GM23338 (cell line): Measurements from ENCODE around the gene ULK4. TPM values are rescaled to one million over a fixed set of nuclear protein-coding genes. Genes with fewer than 3 reads are reported as not detected.
A peak's percentile ranks its signal among the peaks of the same experiment; 100 is the strongest.

Experiments
- ATAC-seq: fragments of 200-7000 bp; cut with Tn5 transposase; 3 replicates; pipeline ENCODE4 v1.9.1; 2020
- DNase-seq: peaks from one replicate; pipeline ENCODE4 v3.0.0-alpha.2; 2015; ENCODE audit warnings: low spot score
- H2AFZ ChIP-seq: fragments of 200-600 bp; sonication (generic); 2 replicates; pipeline ENCODE4 v1.8.0; 2016; ENCODE audit warnings: antibody characterized with exemption, mild to moderate bottlenecking, moderate library complexity
- H3F3A ChIP-seq: fragments of 200-600 bp; sonication (generic); replicated peaks from 2 replicates; pipeline ENCODE4 v1.8.0; 2017; ENCODE audit warnings: antibody characterized with exemption, mixed run types, low read depth
- H3K27ac ChIP-seq: fragments of 200-600 bp; sonication (generic); 2 replicates; pipeline ENCODE4 v1.6.1; 2016; ENCODE audit warnings: low read depth
- H3K27me3 ChIP-seq: fragments of 200-600 bp; sonication (generic); 2 replicates; pipeline ENCODE4 v1.8.0; 2016; ENCODE audit warnings: mild to moderate bottlenecking, mixed run types, moderate library complexity; ENCODE audit not compliant: insufficient read depth
- H3K36me3 ChIP-seq: fragments of 200-600 bp; sonication (generic); 2 replicates; pipeline ENCODE4 v1.8.0; 2016; ENCODE audit warnings: mild to moderate bottlenecking; ENCODE audit not compliant: insufficient read depth
- H3K4me1 ChIP-seq: fragments of 200-600 bp; sonication (generic); 2 replicates; pipeline ENCODE4 v1.8.0; 2016; ENCODE audit warnings: mild to moderate bottlenecking, moderate library complexity; ENCODE audit not compliant: insufficient read depth
- H3K4me2 ChIP-seq: fragments of 200-600 bp; sonication (generic); 2 replicates; pipeline ENCODE4 v1.7.1; 2017; ENCODE audit warnings: mixed run types
- H3K4me3 ChIP-seq: fragments of 200-600 bp; sonication (generic); 2 replicates; pipeline ENCODE4 v1.6.1; 2016; ENCODE audit warnings: mixed run types
- H3K79me2 ChIP-seq: fragments of 200-600 bp; sonication (generic); replicated peaks from 2 replicates; pipeline ENCODE4 v1.8.0; 2017; ENCODE audit warnings: mild to moderate bottlenecking; ENCODE audit not compliant: insufficient read depth
- H3K9me2 ChIP-seq: fragments of 200-600 bp; sonication (generic); 2 replicates; pipeline ENCODE4 v1.8.0; 2017; ENCODE audit not compliant: insufficient read depth
- H4K20me1 ChIP-seq: fragments of 200-600 bp; sonication (generic); replicated peaks from 2 replicates; pipeline ENCODE4 v1.8.0; 2017; ENCODE audit warnings: mild to moderate bottlenecking; ENCODE audit not compliant: insufficient read depth
- H3K27ac Mint-ChIP-seq: 2 replicates; pipeline ENCODE4 v1.8.0; 2020; ENCODE audit warnings: inconsistent platforms, mild to moderate bottlenecking, moderate library complexity, mixed read lengths
- H3K27me3 Mint-ChIP-seq: 3 replicates; pipeline ENCODE4 v1.8.0; 2022; ENCODE audit warnings: low read depth, mild to moderate bottlenecking, moderate library complexity, mixed read lengths, inconsistent platforms; ENCODE audit not compliant: insufficient read depth, poor library complexity
- H3K36me3 Mint-ChIP-seq: 3 replicates; pipeline ENCODE4 v1.8.0; 2021; ENCODE audit warnings: low read depth, mild to moderate bottlenecking, inconsistent platforms, moderate library complexity, mixed read lengths
- H3K4me1 Mint-ChIP-seq: 3 replicates; pipeline ENCODE4 v1.8.0; 2020; ENCODE audit warnings: mild to moderate bottlenecking, inconsistent platforms, mixed read lengths
- H3K4me3 Mint-ChIP-seq: 3 replicates; pipeline ENCODE4 v1.8.0; 2021; ENCODE audit warnings: moderate library complexity, mild to moderate bottlenecking, inconsistent platforms, mixed read lengths
- H3K9me3 Mint-ChIP-seq: 3 replicates; pipeline ENCODE4 v1.8.0; 2020; ENCODE audit warnings: moderate library complexity, mild to moderate bottlenecking, inconsistent platforms, mixed read lengths
- CREB1 ChIP-seq: fragments of 250-450 bp; sonication (Bioruptor Pico); IDR thresholded peaks from 2 replicates; pipeline ENCODE4 v1.5.0; 2020; ENCODE audit warnings: low read depth, mild to moderate bottlenecking, moderate library complexity
- CTCF ChIP-seq, 2 experiments: fragments of 200-600 bp in 1 of 2; sonication (generic) in 1 of 2; conservative IDR thresholded peaks; 2 replicates each; pipeline versions ENCODE4 v1.5.1 to v1.6.1; 2016 to 2017; ENCODE audit warnings: antibody characterized with exemption in 2 of 2, low read depth in 2 of 2, mild to moderate bottlenecking in 2 of 2, moderate library complexity in 1 of 2
- ETS1 ChIP-seq: IDR thresholded peaks from 2 replicates; pipeline ENCODE4 v1.6.1; 2016; ENCODE audit warnings: antibody characterized with exemption
- EZH2 ChIP-seq: fragments of 200-600 bp; sonication (generic); IDR thresholded peaks from one replicate; pipeline ENCODE4 v1.8.0; 2017; ENCODE audit warnings: antibody characterized with exemption, mild to moderate bottlenecking, low read depth; ENCODE audit not compliant: unreplicated experiment
- EZH2phosphoT487 ChIP-seq: fragments of 200-600 bp; sonication (generic); IDR thresholded peaks from one replicate; pipeline ENCODE4 v1.8.1; 2018; ENCODE audit warnings: antibody characterized with exemption; ENCODE audit not compliant: unreplicated experiment
- JUNB ChIP-seq: IDR thresholded peaks from one replicate; pipeline ENCODE4 v1.6.1; 2016; ENCODE audit warnings: antibody characterized with exemption; ENCODE audit not compliant: unreplicated experiment
- NANOG ChIP-seq: IDR thresholded peaks from 2 replicates; pipeline ENCODE4 v1.6.1; 2016; ENCODE audit warnings: antibody characterized with exemption, borderline replicate concordance
- POLR2AphosphoS5 ChIP-seq: IDR thresholded peaks from 2 replicates; pipeline ENCODE4 v1.6.1; 2016; ENCODE audit warnings: antibody characterized with exemption, low read depth
- REST ChIP-seq: IDR thresholded peaks from one replicate; pipeline ENCODE4 v1.6.1; 2018; ENCODE audit warnings: antibody characterized with exemption; ENCODE audit not compliant: unreplicated experiment
- STAT1 ChIP-seq: IDR thresholded peaks from one replicate; pipeline ENCODE4 v1.6.1; 2016; ENCODE audit warnings: antibody characterized with exemption; ENCODE audit not compliant: unreplicated experiment
- ZNF114 ChIP-seq: fragments of 250-450 bp; sonication (Bioruptor Pico); IDR thresholded peaks from 2 replicates; pipeline ENCODE4 v1.5.0; 2020; ENCODE audit warnings: mild to moderate bottlenecking, moderate library complexity
- ZNF331 ChIP-seq: fragments of 250-450 bp; sonication (Bioruptor Pico); IDR thresholded peaks from 2 replicates; pipeline ENCODE4 v1.5.0; 2020; ENCODE audit warnings: low read depth, mild to moderate bottlenecking, moderate library complexity
- polyA plus RNA-seq: library from polyadenylated mRNA; unstranded; fragments of >200 nt; fragmentation: Nextera tagmentation; extraction: Ambion mirVana; gene quantifications from 2 replicates; pipeline ENCODE4 v1.2.1, GENCODE V29; 2016
- total RNA-seq: library from RNA; depleted of rRNA; stranded (reverse); fragments of >200 nt; shearing (Covaris generic); gene quantifications from 2 replicates; pipeline ENCODE4 v1.2.3, GENCODE V29; 2014
- TF ChIP-seq, protein P1 (sequence below): fragments of 250-450 bp; sonication (Bioruptor Pico); IDR thresholded peaks from 2 replicates; pipeline ENCODE4 v1.5.0; 2020; ENCODE audit warnings: mild to moderate bottlenecking, moderate library complexity

The ULK4 gene
- total and polyA plus RNA-seq, 2 experiments from 2014 or later = 20.8 to 41.4 TPM

DNA sequence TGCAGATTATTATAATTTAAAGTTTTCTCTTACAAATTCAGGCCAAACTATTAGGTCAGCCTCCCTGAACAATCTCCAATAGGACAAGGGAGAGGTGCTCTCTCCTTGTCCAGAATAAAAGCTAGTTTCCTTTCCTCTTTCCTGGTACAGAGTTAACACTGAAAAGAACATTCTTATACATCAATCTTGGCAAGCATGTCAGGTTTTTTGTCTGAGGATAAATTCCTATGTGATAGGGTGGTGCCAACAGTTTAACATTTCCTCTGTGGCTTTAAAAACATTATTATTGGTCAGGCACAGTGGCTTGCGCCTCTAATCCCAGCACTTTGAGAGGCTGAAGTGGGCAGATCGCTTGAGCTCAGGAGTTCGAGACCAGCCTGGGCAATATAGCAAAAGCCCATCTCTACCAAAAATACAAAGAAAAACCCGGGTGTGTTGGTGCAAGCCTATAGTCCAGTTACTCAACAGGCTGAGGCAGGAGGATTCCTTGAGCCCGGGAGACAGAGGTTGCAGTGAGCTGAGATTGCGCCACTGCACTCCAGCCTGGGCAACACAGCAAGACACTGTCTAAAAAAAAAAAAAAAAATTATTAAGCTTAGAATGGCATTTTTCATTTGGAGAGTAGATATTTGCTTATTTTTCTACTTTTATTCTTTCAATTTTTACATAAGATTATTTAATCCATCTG, 13.7 kb upstream of the ULK4 start:
- Mint-ChIP-seq H3K36me3 (no peaks in the 10 kb centered on the region), H3K27me3 (no peaks in the 10 kb centered on the region), H3K4me1 (no peaks in the 10 kb centered on the region), H3K27ac (no peak overlapping the region), H3K9me3 (no peaks in the 10 kb centered on the region), H3K4me3 (no peak overlapping the region)
- Histone ChIP-seq H2AFZ (0 out of 2 replicates have a peak overlapping the region, but pooled peaks have one; percentile 19), H3K4me3 (no peak overlapping the region), H3K9me2 (no peaks in the 10 kb centered on the region), H3K79me2 (no peaks in the 10 kb centered on the region), H3K4me1 (no peaks in the 10 kb centered on the region), H3K27me3 (no peaks in the 10 kb centered on the region), H3K4me2 (no peak overlapping the region), H3F3A (no peaks in the 10 kb centered on the region), H4K20me1 (no peaks in the 10 kb centered on the region), H3K36me3 (no peaks in the 10 kb centered on the region), H3K27ac (no peak overlapping the region)
- no peak for ATAC-seq
- no peak for DNase-seq
- no peak for TF ChIP-seq REST
- no peak for TF ChIP-seq POLR2AphosphoS5
- no peak for TF ChIP-seq ZNF331
- TF ChIP-seq EZH2phosphoT487 = no peak
- TF ChIP-seq CTCF (conservative IDR thresholded peaks at IDR 0.05; ENCODE audit: low read depth in 2 of 2) = no peak
- no peak for TF ChIP-seq JUNB
- no peak for TF ChIP-seq ETS1
- no peak for TF ChIP-seq CREB1
- TF ChIP-seq EZH2 = no peak
- no peak for TF ChIP-seq STAT1
- TF ChIP-seq NANOG = no peak
- TF ChIP-seq, protein P1, sequence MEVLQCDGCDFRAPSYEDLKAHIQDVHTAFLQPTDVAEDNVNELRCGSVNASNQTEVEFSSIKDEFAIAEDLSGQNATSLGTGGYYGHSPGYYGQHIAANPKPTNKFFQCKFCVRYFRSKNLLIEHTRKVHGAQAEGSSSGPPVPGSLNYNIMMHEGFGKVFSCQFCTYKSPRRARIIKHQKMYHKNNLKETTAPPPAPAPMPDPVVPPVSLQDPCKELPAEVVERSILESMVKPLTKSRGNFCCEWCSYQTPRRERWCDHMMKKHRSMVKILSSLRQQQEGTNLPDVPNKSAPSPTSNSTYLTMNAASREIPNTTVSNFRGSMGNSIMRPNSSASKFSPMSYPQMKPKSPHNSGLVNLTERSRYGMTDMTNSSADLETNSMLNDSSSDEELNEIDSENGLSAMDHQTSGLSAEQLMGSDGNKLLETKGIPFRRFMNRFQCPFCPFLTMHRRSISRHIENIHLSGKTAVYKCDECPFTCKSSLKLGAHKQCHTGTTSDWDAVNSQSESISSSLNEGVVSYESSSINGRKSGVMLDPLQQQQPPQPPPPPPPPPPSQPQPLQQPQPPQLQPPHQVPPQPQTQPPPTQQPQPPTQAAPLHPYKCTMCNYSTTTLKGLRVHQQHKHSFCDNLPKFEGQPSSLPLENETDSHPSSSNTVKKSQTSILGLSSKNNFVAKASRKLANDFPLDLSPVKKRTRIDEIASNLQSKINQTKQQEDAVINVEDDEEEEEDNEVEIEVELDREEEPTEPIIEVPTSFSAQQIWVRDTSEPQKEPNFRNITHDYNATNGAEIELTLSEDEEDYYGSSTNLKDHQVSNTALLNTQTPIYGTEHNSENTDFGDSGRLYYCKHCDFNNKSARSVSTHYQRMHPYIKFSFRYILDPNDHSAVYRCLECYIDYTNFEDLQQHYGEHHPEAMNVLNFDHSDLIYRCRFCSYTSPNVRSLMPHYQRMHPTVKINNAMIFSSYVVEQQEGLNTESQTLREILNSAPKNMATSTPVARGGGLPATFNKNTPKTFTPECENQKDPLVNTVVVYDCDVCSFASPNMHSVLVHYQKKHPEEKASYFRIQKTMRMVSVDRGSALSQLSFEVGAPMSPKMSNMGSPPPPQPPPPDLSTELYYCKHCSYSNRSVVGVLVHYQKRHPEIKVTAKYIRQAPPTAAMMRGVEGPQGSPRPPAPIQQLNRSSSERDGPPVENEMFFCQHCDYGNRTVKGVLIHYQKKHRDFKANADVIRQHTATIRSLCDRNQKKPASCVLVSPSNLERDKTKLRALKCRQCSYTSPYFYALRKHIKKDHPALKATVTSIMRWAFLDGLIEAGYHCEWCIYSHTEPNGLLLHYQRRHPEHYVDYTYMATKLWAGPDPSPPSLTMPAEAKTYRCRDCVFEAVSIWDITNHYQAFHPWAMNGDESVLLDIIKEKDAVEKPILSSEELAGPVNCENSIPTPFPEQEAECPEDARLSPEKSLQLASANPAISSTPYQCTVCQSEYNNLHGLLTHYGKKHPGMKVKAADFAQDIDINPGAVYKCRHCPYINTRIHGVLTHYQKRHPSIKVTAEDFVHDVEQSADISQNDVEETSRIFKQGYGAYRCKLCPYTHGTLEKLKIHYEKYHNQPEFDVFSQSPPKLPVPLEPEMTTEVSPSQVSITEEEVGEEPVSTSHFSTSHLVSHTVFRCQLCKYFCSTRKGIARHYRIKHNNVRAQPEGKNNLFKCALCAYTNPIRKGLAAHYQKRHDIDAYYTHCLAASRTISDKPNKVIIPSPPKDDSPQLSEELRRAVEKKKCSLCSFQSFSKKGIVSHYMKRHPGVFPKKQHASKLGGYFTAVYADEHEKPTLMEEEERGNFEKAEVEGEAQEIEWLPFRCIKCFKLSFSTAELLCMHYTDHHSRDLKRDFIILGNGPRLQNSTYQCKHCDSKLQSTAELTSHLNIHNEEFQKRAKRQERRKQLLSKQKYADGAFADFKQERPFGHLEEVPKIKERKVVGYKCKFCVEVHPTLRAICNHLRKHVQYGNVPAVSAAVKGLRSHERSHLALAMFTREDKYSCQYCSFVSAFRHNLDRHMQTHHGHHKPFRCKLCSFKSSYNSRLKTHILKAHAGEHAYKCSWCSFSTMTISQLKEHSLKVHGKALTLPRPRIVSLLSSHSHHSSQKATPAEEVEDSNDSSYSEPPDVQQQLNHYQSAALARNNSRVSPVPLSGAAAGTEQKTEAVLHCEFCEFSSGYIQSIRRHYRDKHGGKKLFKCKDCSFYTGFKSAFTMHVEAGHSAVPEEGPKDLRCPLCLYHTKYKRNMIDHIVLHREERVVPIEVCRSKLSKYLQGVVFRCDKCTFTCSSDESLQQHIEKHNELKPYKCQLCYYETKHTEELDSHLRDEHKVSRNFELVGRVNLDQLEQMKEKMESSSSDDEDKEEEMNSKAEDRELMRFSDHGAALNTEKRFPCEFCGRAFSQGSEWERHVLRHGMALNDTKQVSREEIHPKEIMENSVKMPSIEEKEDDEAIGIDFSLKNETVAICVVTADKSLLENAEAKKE = no peak
- no peak for TF ChIP-seq ZNF114
